ENCODE results near the gene CDKAL1.
"Not testable (repeated sequence)": the region's sequence is repeated elsewhere in the genome, so short reads cannot be mapped to it uniquely, and the experiment has no call there.

Gene CDKAL1

DNA sequence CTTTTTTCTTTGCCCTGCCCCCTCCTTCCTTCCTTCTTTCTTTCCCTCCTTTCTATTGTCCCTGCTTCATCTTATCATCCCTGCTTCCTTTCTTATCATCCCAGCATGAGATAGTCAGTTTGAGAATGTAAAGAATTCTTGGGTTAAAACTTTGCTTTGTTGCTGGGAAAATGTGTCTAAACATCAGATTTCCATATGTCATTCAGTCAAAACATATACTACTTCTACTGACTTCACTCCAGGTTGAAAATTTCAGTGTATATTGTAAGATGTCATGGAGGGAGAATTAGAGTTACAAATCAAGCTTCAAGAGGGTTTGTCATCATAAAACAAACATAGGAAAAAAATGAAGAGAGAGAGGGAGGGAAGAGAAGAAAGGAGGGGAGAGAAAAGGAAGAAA lies 700.9 kb downstream of the CDKAL1 start:
- Histone ChIP-seq H3K4me3 (no peak overlapping the region), H3K27ac (no peak overlapping the region)
- TF ChIP-seq, protein P1, sequence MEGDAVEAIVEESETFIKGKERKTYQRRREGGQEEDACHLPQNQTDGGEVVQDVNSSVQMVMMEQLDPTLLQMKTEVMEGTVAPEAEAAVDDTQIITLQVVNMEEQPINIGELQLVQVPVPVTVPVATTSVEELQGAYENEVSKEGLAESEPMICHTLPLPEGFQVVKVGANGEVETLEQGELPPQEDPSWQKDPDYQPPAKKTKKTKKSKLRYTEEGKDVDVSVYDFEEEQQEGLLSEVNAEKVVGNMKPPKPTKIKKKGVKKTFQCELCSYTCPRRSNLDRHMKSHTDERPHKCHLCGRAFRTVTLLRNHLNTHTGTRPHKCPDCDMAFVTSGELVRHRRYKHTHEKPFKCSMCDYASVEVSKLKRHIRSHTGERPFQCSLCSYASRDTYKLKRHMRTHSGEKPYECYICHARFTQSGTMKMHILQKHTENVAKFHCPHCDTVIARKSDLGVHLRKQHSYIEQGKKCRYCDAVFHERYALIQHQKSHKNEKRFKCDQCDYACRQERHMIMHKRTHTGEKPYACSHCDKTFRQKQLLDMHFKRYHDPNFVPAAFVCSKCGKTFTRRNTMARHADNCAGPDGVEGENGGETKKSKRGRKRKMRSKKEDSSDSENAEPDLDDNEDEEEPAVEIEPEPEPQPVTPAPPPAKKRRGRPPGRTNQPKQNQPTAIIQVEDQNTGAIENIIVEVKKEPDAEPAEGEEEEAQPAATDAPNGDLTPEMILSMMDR (IDR thresholded peaks at IDR 0.05), result no peak
- DNase-seq (ENCODE audit: low spot score), result no peak

DNA sequence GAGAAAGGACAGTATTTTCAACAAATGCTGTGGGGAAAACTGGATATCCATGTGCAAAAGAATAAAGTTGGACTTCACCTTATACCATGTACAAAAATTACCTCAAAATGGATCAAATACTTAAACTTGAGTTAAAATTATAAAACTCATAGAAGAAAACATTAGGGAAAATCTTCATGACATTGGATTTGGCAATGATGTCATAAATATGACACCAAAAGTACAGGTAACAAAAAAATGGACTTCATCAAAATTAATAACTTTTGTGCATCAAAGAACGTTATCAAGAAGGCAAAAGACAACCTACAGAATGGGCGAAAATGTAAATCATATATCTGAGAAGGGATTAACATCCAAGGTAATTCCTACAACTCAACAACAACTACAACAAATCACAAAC lies 704.0 kb downstream of the CDKAL1 start:
- Histone ChIP-seq H3K4me3 (no peak overlapping the region), H3K27ac (no peak overlapping the region)
- no peak for DNase-seq (ENCODE audit: low spot score)
- TF ChIP-seq, protein P1 (IDR thresholded peaks at IDR 0.05), result no peak

DNA sequence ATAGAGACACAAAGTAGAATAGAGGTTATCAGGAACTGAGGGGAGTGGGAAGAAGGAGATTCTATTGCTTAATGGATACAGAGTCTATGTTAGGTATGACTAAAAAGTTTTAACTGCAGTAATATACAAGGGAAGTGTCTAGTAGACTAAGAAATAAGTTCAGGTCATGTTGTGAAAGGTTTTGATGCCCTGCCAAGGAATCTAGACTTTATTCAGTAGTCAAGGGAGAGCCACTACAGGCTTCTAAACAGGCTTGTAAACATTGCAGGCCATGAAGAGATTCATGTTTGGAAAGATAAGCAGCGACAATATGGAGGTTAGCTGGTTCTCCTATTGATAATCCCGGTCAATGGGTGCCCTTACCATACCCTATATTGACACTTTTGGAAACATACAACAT lies 706.5 kb downstream of the CDKAL1 start:
- TF ChIP-seq, protein P1 (IDR thresholded peaks at IDR 0.05), result no peak
- Histone ChIP-seq H3K4me3 (no peak overlapping the region), H3K27ac (no peak overlapping the region)
- no peak for DNase-seq (ENCODE audit: low spot score)

DNA sequence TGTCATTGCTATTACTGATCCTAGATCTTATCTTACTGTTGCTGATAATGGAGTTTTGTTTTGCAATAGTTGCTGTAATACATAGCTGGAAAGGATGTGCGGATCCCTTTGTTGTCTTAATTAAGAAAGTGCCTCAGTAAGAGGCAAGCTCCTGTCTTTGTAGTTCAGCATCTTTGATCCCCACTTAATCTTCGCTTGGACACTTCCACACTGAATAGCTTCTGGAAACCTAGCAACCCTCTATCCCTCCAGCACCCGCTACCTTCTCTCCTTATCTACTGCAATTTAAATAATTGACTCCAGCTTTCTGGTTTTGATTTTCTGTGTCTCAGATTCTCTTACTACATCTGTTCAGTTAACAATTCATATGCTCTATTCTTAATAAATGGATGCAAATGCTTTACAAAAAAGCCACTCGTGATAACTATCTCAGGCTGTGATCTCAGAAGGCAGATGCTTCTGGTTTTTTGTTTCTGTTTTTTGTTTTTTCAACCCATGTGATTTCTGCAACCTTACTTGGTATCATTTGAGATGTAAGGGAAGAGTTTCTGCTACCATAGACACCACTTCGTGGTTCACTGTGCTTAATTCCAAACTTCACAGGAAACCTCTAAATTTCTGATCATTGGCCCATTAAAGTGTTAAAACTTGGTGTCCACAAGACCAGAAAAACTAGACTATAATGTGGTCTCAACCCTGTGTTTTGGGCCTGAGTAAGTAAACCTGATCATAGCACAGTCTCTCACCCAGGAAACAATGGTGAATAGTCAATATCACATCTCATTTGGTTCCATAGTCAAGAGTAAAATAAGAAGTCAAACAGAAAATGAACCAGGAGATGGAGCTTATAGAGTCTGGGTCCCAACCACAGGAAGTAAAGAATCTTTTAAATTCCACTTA lies 707.2 kb downstream of the CDKAL1 start:
- Histone ChIP-seq H3K27ac (no peak overlapping the region), H3K4me3 (no peak overlapping the region)
- DNase-seq (ENCODE audit: low spot score), result no peak
- TF ChIP-seq, protein P1 (IDR thresholded peaks at IDR 0.05), result no peak

DNA sequence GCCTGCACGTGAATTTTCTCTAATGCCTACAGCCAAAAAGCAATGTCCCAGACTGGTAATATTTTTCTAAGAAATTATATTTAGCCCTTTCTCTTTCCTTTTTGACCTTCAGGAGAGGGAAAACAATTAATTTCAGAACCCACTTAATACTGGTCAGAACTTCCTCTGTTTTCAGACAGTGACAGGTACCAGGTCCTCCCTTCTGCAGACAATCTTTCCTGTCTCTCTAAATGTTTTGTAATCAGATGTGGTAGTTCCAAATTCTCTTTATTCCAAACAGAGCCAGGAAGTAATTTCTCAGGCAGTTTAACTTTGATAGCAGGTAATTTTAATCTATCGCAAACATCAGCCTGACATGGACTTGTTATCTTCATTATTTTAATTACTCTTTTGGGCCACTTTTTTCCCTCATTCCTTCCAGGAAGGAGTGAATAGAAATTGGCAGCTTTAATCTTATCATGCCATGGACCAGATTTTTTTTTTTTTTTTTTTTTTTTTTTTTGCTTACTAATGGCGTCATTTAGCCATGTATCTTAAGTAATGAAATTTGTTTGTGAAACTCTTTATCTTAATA lies 710.7 kb downstream of the CDKAL1 start:
- TF ChIP-seq, protein P1 (IDR thresholded peaks at IDR 0.05), result no peak
- H3K4me3 ChIP-seq, result no peak overlapping the region
- H3K27ac ChIP-seq, result no peak overlapping the region

DNA sequence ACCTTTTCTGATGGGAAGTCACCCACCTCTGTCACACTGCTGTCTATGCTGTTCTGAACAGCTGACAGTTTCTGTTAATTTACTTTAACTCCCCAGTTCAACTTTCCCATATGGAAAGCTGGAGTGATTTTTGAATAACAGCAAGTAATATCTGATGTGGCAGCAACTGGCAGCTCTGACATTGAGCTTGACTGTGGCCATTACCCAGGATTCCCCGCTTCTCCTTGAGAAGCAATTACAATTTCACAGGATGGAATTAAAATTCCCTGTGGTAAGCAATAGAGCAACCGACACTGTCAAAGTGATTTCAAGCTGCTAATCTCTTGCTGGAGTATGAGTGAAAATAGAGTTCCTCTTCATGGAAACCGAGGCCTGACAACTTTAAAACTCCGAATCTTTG lies 711.2 kb downstream of the CDKAL1 start:
- H3K4me3 ChIP-seq, result no peak overlapping the region
- no peak overlapping the region for H3K27ac ChIP-seq
- TF ChIP-seq, protein P1 (IDR thresholded peaks at IDR 0.05), result no peak
- no peak for DNase-seq (ENCODE audit: low spot score)

More for the DNA sequence above, 710.7 kb downstream of the CDKAL1 start:
- DNase-seq (ENCODE audit: low spot score), result no peak

DNA sequence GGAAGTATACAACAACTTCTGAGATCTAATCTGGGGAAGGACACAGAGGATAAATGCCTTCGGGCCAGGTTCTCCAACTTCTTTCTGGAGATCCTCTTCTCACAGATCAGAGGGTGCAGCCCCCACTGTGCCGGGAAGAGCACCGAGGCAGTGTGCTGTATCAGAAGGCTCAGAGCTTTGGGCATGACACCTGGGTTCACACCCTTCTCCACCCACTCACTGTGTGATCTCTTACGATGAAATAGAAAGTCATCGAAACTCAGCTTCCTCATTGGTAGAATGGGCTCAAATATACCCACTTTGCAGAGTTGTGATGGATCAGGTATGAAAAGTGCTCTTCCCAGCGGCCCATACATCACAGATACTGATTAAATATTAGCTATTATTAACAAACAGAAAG lies 711.8 kb downstream of the CDKAL1 start:
- TF ChIP-seq, protein P1 (IDR thresholded peaks at IDR 0.05), result no peak
- DNase-seq (ENCODE audit: low spot score), result no peak
- H3K27ac ChIP-seq, result no peak overlapping the region

DNA sequence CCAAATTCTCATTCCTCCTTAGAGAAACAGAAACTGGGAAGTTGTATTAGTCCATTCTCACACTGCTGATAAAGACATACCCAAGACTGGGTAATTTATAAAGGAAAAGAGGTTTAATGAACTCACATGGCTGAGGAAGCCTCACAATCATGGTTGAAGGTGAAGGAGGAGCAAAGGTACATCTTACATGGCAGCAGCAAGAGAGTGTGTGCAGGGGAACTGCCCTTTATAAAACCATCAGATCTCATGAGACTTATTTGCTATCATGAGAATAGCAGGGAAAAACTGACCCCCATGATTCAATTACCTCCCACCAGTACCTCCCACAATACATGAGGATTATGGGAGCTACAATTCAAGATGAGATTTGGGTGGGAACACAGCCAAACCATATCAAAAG lies 720.2 kb downstream of the CDKAL1 start:
- not testable (repeated sequence) for H3K27ac ChIP-seq; H3K4me3 ChIP-seq; DNase-seq (ENCODE audit: low spot score)

More for the DNA sequence above, 711.8 kb downstream of the CDKAL1 start:
- no peak overlapping the region for H3K4me3 ChIP-seq

All from coronary artery (tissue), 2 donors.